ENCODE data around the gene NAP1L5. TPM values are rescaled to one million over a fixed set of nuclear protein-coding genes. Genes with fewer than 3 reads are reported as not detected.

Gene NAP1L5
- total RNA-seq, 1 donor from 2014 or later = 7.5 TPM

- TF ChIP-seq CTCF (conservative IDR thresholded peaks at IDR 0.05) = no peak
- Mint-ChIP-seq H3K36me3 (ENCODE audit: low read depth) (peaks cover 15% of the 10 kb centered on the region), H3K4me1 (no peaks in the 10 kb centered on the region), H3K9me3 (no peaks in the 10 kb centered on the region), H3K27ac (ENCODE audit: unreplicated experiment) (no peak overlapping the region), H3K4me3 (no peak overlapping the region), H3K27me3 (ENCODE audit: low read depth) (no peaks in the 10 kb centered on the region)
- no peak for DNase-seq (ENCODE audit: low read depth, low spot score)
These were observed 26.8 kb upstream of the NAP1L5 start for GRCh38 chr4:88724406-88724805.

GRCh38 chr4:88722828-88723227 lies 25.2 kb upstream of the NAP1L5 start:
- Mint-ChIP-seq H3K27ac (ENCODE audit: unreplicated experiment) (no peak overlapping the region), H3K27me3 (ENCODE audit: low read depth) (no peaks in the 10 kb centered on the region), H3K9me3 (peaks cover 6% of the 10 kb centered on the region), H3K36me3 (ENCODE audit: low read depth) (peaks cover 29% of the 10 kb centered on the region), H3K4me1 (no peaks in the 10 kb centered on the region), H3K4me3 (no peak overlapping the region)
- no peak for TF ChIP-seq CTCF (conservative IDR thresholded peaks at IDR 0.05)
- DNase-seq (ENCODE audit: low read depth, low spot score) = no peak

GRCh38 chr4:88722276-88722780 lies 24.7 kb upstream of the NAP1L5 start:
- peaks cover 8% of the 10 kb centered on the region for H3K9me3 Mint-ChIP-seq
- no peak overlapping the region for H3K27ac Mint-ChIP-seq (ENCODE audit: unreplicated experiment)
- no peak for DNase-seq (ENCODE audit: low read depth, low spot score)
- no peak for TF ChIP-seq CTCF (conservative IDR thresholded peaks at IDR 0.05)
- peaks cover 34% of the 10 kb centered on the region for H3K36me3 Mint-ChIP-seq (ENCODE audit: low read depth)
- no peak overlapping the region for H3K4me3 Mint-ChIP-seq
- no peaks in the 10 kb centered on the region for H3K4me1 Mint-ChIP-seq
- no peaks in the 10 kb centered on the region for H3K27me3 Mint-ChIP-seq (ENCODE audit: low read depth)

GRCh38 chr4:88720451-88721428 lies 23.1 kb upstream of the NAP1L5 start:
- no peak overlapping the region for H3K27ac Mint-ChIP-seq (ENCODE audit: unreplicated experiment)
- H3K27me3 Mint-ChIP-seq (ENCODE audit: low read depth) = no peaks in the 10 kb centered on the region
- no peaks in the 10 kb centered on the region for H3K4me1 Mint-ChIP-seq
- no peak for DNase-seq (ENCODE audit: low read depth, low spot score)
- peaks cover 20% of the 10 kb centered on the region for H3K9me3 Mint-ChIP-seq
- TF ChIP-seq CTCF (conservative IDR thresholded peaks at IDR 0.05) = no peak
- peaks cover 44% of the 10 kb centered on the region for H3K36me3 Mint-ChIP-seq (ENCODE audit: low read depth)
- H3K4me3 Mint-ChIP-seq = no peak overlapping the region

- peaks cover 55% of the 10 kb centered on the region for H3K36me3 Mint-ChIP-seq (ENCODE audit: low read depth)
- TF ChIP-seq CTCF (conservative IDR thresholded peaks at IDR 0.05) = no peak
- H3K4me3 Mint-ChIP-seq = no peak overlapping the region
- no peaks in the 10 kb centered on the region for H3K4me1 Mint-ChIP-seq
- H3K9me3 Mint-ChIP-seq = peaks cover 27% of the 10 kb centered on the region
- no peak overlapping the region for H3K27ac Mint-ChIP-seq (ENCODE audit: unreplicated experiment)
- no peaks in the 10 kb centered on the region for H3K27me3 Mint-ChIP-seq (ENCODE audit: low read depth)
- no peak for DNase-seq (ENCODE audit: low read depth, low spot score)
These were observed 21.8 kb upstream of the NAP1L5 start for GRCh38 chr4:88719381-88719780.

Data from neural crest cell (in vitro differentiated cells).